ENCODE measurements around the gene CSGALNACT2. TPM values are rescaled to one million over a fixed set of nuclear protein-coding genes. Genes with fewer than 3 reads are reported as not detected.

The CSGALNACT2 gene
- total RNA-seq: 31.8 and 37.7 TPM in 2 replicates

GRCh38 chr10:43138021-43138756 is at the start of gene CSGALNACT2:
CSGALNACT2 (plus strand) TSS chr10:43138445; CDS start chr10:43155150, 16,705 bp downstream.
- peaks cover 32% of the 10 kb centered on the region for H3K4me1 ChIP-seq (ENCODE audit: insufficient read depth, low read length)
- peak within 1 kb of the TSS; percentile 99 for H3K27ac ChIP-seq (ENCODE audit: low read depth, low read length)
- H4K20me1 ChIP-seq (ENCODE audit: insufficient read depth, low read length): peaks cover 32% of the 10 kb centered on the region
- no peaks in the 10 kb centered on the region for H3K27me3 ChIP-seq (ENCODE audit: insufficient read depth, low read length)
- peak within 1 kb of the TSS; percentile 96 for H3K4me2 ChIP-seq (ENCODE audit: insufficient read depth, low read length)
- H2AFZ ChIP-seq (ENCODE audit: low read length): peak within 1 kb of the TSS; percentile 83
- no peaks in the 10 kb centered on the region for H3K9me3 ChIP-seq (ENCODE audit: low read depth, low read length)
- peaks cover 2% of the 10 kb centered on the region for H3K36me3 ChIP-seq (ENCODE audit: insufficient read depth, low read length)
- H3K79me2 ChIP-seq (ENCODE audit: insufficient read depth, low read length): peaks cover 61% of the 10 kb centered on the region
- peak within 1 kb of the TSS; percentile 83 for H3K4me3 ChIP-seq (ENCODE audit: insufficient read depth, low read length)
- DNase-seq (ENCODE audit: insufficient read length, low spot score, missing footprints): peak; percentile 97
- TF ChIP-seq CTCF (IDR thresholded peaks at IDR 0.05; ENCODE audit: extremely low read depth, low read depth, low read length): no peak

GRCh38 chr10:43089519-43089918 is 48.7 kb upstream of the CSGALNACT2 start:
- TF ChIP-seq CTCF (IDR thresholded peaks at IDR 0.05; ENCODE audit: extremely low read depth, low read depth, low read length): no peak
- H3K4me3 ChIP-seq (ENCODE audit: insufficient read depth, low read length): no peak overlapping the region
- DNase-seq (ENCODE audit: insufficient read length, low spot score, missing footprints): no peak
- no peaks in the 10 kb centered on the region for H4K20me1 ChIP-seq (ENCODE audit: insufficient read depth, low read length)
- no peaks in the 10 kb centered on the region for H3K4me1 ChIP-seq (ENCODE audit: insufficient read depth, low read length)
- no peak overlapping the region for H3K4me2 ChIP-seq (ENCODE audit: insufficient read depth, low read length)
- no peaks in the 10 kb centered on the region for H3K27me3 ChIP-seq (ENCODE audit: insufficient read depth, low read length)
- no peaks in the 10 kb centered on the region for H3K79me2 ChIP-seq (ENCODE audit: insufficient read depth, low read length)
- H3K9me3 ChIP-seq (ENCODE audit: low read depth, low read length): no peaks in the 10 kb centered on the region
- no peak overlapping the region for H3K27ac ChIP-seq (ENCODE audit: low read depth, low read length)
- H3K36me3 ChIP-seq (ENCODE audit: insufficient read depth, low read length): no peaks in the 10 kb centered on the region
- no peak overlapping the region for H2AFZ ChIP-seq (ENCODE audit: low read length)

GRCh38 chr10:43090188-43090587 is 48.1 kb upstream of the CSGALNACT2 start:
- no peak overlapping the region for H3K27ac ChIP-seq (ENCODE audit: low read depth, low read length)
- no peaks in the 10 kb centered on the region for H4K20me1 ChIP-seq (ENCODE audit: insufficient read depth, low read length)
- H3K4me3 ChIP-seq (ENCODE audit: insufficient read depth, low read length): no peak overlapping the region
- no peak overlapping the region for H2AFZ ChIP-seq (ENCODE audit: low read length)
- H3K4me1 ChIP-seq (ENCODE audit: insufficient read depth, low read length): no peaks in the 10 kb centered on the region
- H3K79me2 ChIP-seq (ENCODE audit: insufficient read depth, low read length): no peaks in the 10 kb centered on the region
- no peak for TF ChIP-seq CTCF (IDR thresholded peaks at IDR 0.05; ENCODE audit: extremely low read depth, low read depth, low read length)
- no peak overlapping the region for H3K4me2 ChIP-seq (ENCODE audit: insufficient read depth, low read length)
- no peaks in the 10 kb centered on the region for H3K9me3 ChIP-seq (ENCODE audit: low read depth, low read length)
- DNase-seq (ENCODE audit: insufficient read length, low spot score, missing footprints): no peak
- no peaks in the 10 kb centered on the region for H3K36me3 ChIP-seq (ENCODE audit: insufficient read depth, low read length)
- no peaks in the 10 kb centered on the region for H3K27me3 ChIP-seq (ENCODE audit: insufficient read depth, low read length)

GRCh38 chr10:43090664-43091063 is 47.6 kb upstream of the CSGALNACT2 start:
- TF ChIP-seq CTCF (IDR thresholded peaks at IDR 0.05; ENCODE audit: extremely low read depth, low read depth, low read length): no peak
- Histone ChIP-seq H3K4me2 (ENCODE audit: insufficient read depth, low read length) (no peak overlapping the region), H3K27ac (ENCODE audit: low read depth, low read length) (no peak overlapping the region), H3K9me3 (ENCODE audit: low read depth, low read length) (no peaks in the 10 kb centered on the region), H2AFZ (ENCODE audit: low read length) (no peak overlapping the region), H3K27me3 (ENCODE audit: insufficient read depth, low read length) (no peaks in the 10 kb centered on the region), H3K79me2 (ENCODE audit: insufficient read depth, low read length) (no peaks in the 10 kb centered on the region), H3K4me3 (ENCODE audit: insufficient read depth, low read length) (no peak overlapping the region), H4K20me1 (ENCODE audit: insufficient read depth, low read length) (no peaks in the 10 kb centered on the region), H3K36me3 (ENCODE audit: insufficient read depth, low read length) (no peaks in the 10 kb centered on the region), H3K4me1 (ENCODE audit: insufficient read depth, low read length) (no peaks in the 10 kb centered on the region)
- DNase-seq (ENCODE audit: insufficient read length, low spot score, missing footprints): no peak
